Ovary (tissue), 9 donors: Measurements from ENCODE around the gene NKAIN2. TPM values are rescaled to one million over a fixed set of nuclear protein-coding genes. Genes with fewer than 3 reads are reported as not detected.

Experiments used
- DNase-seq, 5 donors: peaks; one replicate each; pipeline ENCODE4 v3.0.0-alpha.2; 2019 to 2020
- H3K27ac ChIP-seq, 2 donors: fragments of 200-600 bp; one replicate each; pipeline versions ENCODE4 v1.5.1 to v1.8.0; 2019 to 2022
- H3K27me3 ChIP-seq: fragments of 200-600 bp; one replicate; pipeline ENCODE4 v1.8.0; 2022
- H3K36me3 ChIP-seq: fragments of 200-600 bp; sonication (generic); one replicate; pipeline ENCODE4 v1.5.1; 2019
- H3K4me1 ChIP-seq: one replicate; pipeline ENCODE4 v1.8.1; 2013; ENCODE audit warnings: mild to moderate bottlenecking, moderate library complexity; ENCODE audit not compliant: insufficient read depth
- H3K4me3 ChIP-seq: fragments of 200-600 bp; sonication (generic); one replicate; pipeline ENCODE4 v1.5.1; 2017
- H3K9me3 ChIP-seq, 2 donors: fragments of 200-600 bp in 1 of 2; sonication (generic) in 1 of 2; one replicate each; pipeline versions ENCODE4 v1.5.1 to v1.8.1; 2013 to 2019; ENCODE audit warnings: mild to moderate bottlenecking in 1 of 2, moderate library complexity in 1 of 2
- CTCF ChIP-seq, 3 donors: fragments of 450-650 bp in 2 of 3; fragments of 200-600 bp in 1 of 3; IDR thresholded peaks; one replicate each; pipeline versions ENCODE4 v1.5.1 to v1.8.0; 2016 to 2022; ENCODE audit warnings: antibody characterized with exemption in 3 of 3, mild to moderate bottlenecking in 1 of 3
- EP300 ChIP-seq: sonication (generic); formaldehyde crosslinking; IDR thresholded peaks from one replicate; pipeline ENCODE4 v1.6.1; 2017; ENCODE audit warnings: antibody characterized with exemption
- POLR2A ChIP-seq: fragments of 450-650 bp; IDR thresholded peaks from one replicate; pipeline ENCODE4 v1.6.1; 2017; ENCODE audit warnings: antibody characterized with exemption, mild to moderate bottlenecking, moderate library complexity
- WGBS, 3 donors: extraction: QIAGEN DNeasy Blood & Tissue Kit in 1 of 3; methylation state at CpG; one replicate each; pipeline versions ENCODE4 v1.1.5 to v1.1.7; 2013 to 2017; 5-methylcytosine and 5-hydroxymethylcytosine counted together
- intact Hi-C, 4 donors: fragments of 100-400 bp; cut with DNase I; formaldehyde crosslinking; loops; one replicate each; pipeline versions ENCODE4 v1.11.0 to v1.15.1; 2022 to 2023
- polyA plus RNA-seq, 2 donors: library from polyadenylated mRNA; stranded (reverse); fragments of 200-250 nt in 1 of 2; fragments of 350-450 nt in 1 of 2; fragmentation: Illumina TruSeq in 1 of 2; extraction: RNeasy Lipid Tissue Mini Kit (QIAGEN cat#74804) in 1 of 2; gene quantifications; one replicate each; pipeline ENCODE4 v1.2.3, GENCODE V29; 2013 to 2014
- total RNA-seq, 7 donors: library from RNA; depleted of rRNA in 2 of 7; stranded (reverse); fragments of >200 nt in 2 of 7; fragmentation: NEBNext Ultra II Directional in 3 of 7; extraction: Animal tissue kit (Norgen Biotek cat#: 25700) in 3 of 7; gene quantifications; one replicate each; pipeline versions ENCODE4 v1.1.0 to v1.2.4, GENCODE V29; 2016 to 2023
- donor health status: DM: no; HTN: no; CAD: no; lungs with moderate emphysema.
- donor health status: DM: no; HTN: no; CAD: no.
- donor health status: Bipolar disorder and iron deficiency.
- donor health status: DM: yes; HTN: yes; CAD: no.
- donor health status: DM: no; HTN: no; CAD: no.
- donor health status: DM: yes; HTN: yes; CAD: no.

NKAIN2 gene
- total and polyA plus RNA-seq, 9 donors = 0.13 to 1.0 (median 0.40) TPM; not detected in 4

GRCh38 chr6:124022641-124023040 lies 219.0 kb downstream of the NKAIN2 start:
- H3K27me3 ChIP-seq = no peaks in the 10 kb centered on the region
- H3K36me3 ChIP-seq = no peaks in the 10 kb centered on the region
- DNase-seq = no peak
- TF ChIP-seq POLR2A (no peak), EP300 (no peak)
- intact Hi-C loops = no loop called here
- 76 to 84% (median 81%) methylated on average over 2 of the region's 2 CpGs for WGBS, 3 donors
- no peaks in the 10 kb centered on the region for H3K9me3 ChIP-seq
- no peaks in the 10 kb centered on the region for H3K4me1 ChIP-seq
- no peak overlapping the region for H3K4me3 ChIP-seq
- H3K27ac ChIP-seq = no peak overlapping the region

DNA sequence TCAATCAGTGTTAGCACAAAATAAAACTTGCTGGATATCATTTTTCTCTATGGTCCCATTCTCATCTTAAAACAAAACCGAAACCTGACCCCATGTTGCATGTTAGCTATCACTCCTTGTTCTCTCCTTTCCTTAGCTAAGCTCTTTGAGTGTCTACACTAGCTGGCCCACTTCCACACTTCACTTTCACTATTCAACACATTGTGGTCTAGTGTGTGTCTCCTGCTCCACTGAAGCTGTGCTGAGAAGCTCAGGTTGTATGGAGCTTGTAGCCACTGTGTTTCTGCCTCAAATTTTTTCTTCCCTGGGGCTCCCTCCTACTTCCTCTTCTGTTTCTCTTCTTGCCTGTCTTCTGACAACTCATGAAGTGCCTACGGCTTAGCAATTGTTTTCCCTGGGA lies 223.0 kb downstream of the NKAIN2 start:
- H3K4me1 ChIP-seq = no peaks in the 10 kb centered on the region
- no peak for DNase-seq
- no peak overlapping the region for H3K27ac ChIP-seq
- no peaks in the 10 kb centered on the region for H3K36me3 ChIP-seq
- 85 to 88% (median 86%) methylated on average over 2 of the region's 2 CpGs for WGBS, 3 donors
- H3K27me3 ChIP-seq = no peaks in the 10 kb centered on the region
- TF ChIP-seq POLR2A = no peak
- no peak for TF ChIP-seq CTCF (IDR thresholded peaks at IDR 0.05)
- TF ChIP-seq EP300 = no peak
- no peaks in the 10 kb centered on the region for H3K9me3 ChIP-seq
- H3K4me3 ChIP-seq = no peak overlapping the region
- intact Hi-C loops = no loop called here

GRCh38 chr6:124027392-124027791 lies 223.7 kb downstream of the NKAIN2 start:
- no peak for DNase-seq
- intact Hi-C loops = no loop called here
- 93 to 96% (median 96%) methylated on average over 7 of the region's 7 CpGs for WGBS, 3 donors
- H3K27me3 ChIP-seq = no peaks in the 10 kb centered on the region
- no peaks in the 10 kb centered on the region for H3K36me3 ChIP-seq
- H3K9me3 ChIP-seq = no peaks in the 10 kb centered on the region
- no peak overlapping the region for H3K4me3 ChIP-seq
- no peaks in the 10 kb centered on the region for H3K4me1 ChIP-seq
- no peak overlapping the region for H3K27ac ChIP-seq
- no peak for TF ChIP-seq POLR2A
- TF ChIP-seq CTCF (IDR thresholded peaks at IDR 0.05) = no peak
- TF ChIP-seq EP300 = no peak

GRCh38 chr6:124028117-124028516 lies 224.5 kb downstream of the NKAIN2 start:
- TF ChIP-seq CTCF (IDR thresholded peaks at IDR 0.05) (no peak), POLR2A (no peak), EP300 (no peak)
- WGBS, 3 donors = 93 to 95% (median 94%) methylated on average over 2 of the region's 2 CpGs
- H3K27me3 ChIP-seq = no peaks in the 10 kb centered on the region
- no peak for DNase-seq
- intact Hi-C loops = no loop called here
- H3K9me3 ChIP-seq = no peaks in the 10 kb centered on the region
- no peak overlapping the region for H3K4me3 ChIP-seq
- H3K4me1 ChIP-seq = no peaks in the 10 kb centered on the region
- H3K27ac ChIP-seq = no peak overlapping the region
- H3K36me3 ChIP-seq = no peaks in the 10 kb centered on the region

GRCh38 chr6:124029567-124029966 lies 225.9 kb downstream of the NKAIN2 start:
- Histone ChIP-seq H3K9me3 (no peaks in the 10 kb centered on the region), H3K4me3 (no peak overlapping the region), H3K36me3 (no peaks in the 10 kb centered on the region), H3K4me1 (no peaks in the 10 kb centered on the region), H3K27me3 (no peaks in the 10 kb centered on the region), H3K27ac (no peak overlapping the region)
- intact Hi-C loops = no loop called here
- WGBS, 3 donors = 92 to 95% (median 94%) methylated on average over 5 of the region's 5 CpGs
- no peak for DNase-seq
- TF ChIP-seq EP300 = no peak
- TF ChIP-seq POLR2A = no peak
- no peak for TF ChIP-seq CTCF (IDR thresholded peaks at IDR 0.05)
